SK-N-MC (cell line): ENCODE data around the gene PRTN3.
A peak's percentile ranks its signal among the peaks of the same experiment; 100 is the strongest.
"Not testable (repeated sequence)": the region's sequence is repeated elsewhere in the genome, so short reads cannot be mapped to it uniquely, and the experiment has no call there.

Experiments used
- DNase-seq: peaks from one replicate; pipeline ENCODE4 v3.0.0-alpha.2; 2011; ENCODE audit warnings: low read depth, low spot score
- H3K27ac ChIP-seq: fragments of 200-600 bp; sonication (generic); 2 replicates; pipeline ENCODE4 v1.5.1; 2016; ENCODE audit warnings: mixed run types
- H3K36me3 ChIP-seq: fragments of 200-600 bp; sonication (generic); 2 replicates; pipeline ENCODE4 v1.6.1; 2017; ENCODE audit warnings: antibody characterized with exemption, low read length, mixed read lengths; ENCODE audit not compliant: insufficient read depth
- H3K4me3 ChIP-seq: fragments of 200-600 bp; sonication (generic); 2 replicates; pipeline ENCODE4 v1.5.1; 2016
- H3K9ac ChIP-seq: fragments of 200-600 bp; sonication (generic); 2 replicates; pipeline ENCODE4 v1.8.0; 2017; ENCODE audit warnings: mixed run types, mixed read lengths; ENCODE audit not compliant: insufficient read length
- H3K9me3 ChIP-seq: fragments of 200-600 bp; sonication (generic); 2 replicates; pipeline ENCODE4 v1.6.1; 2017; ENCODE audit warnings: low read depth, mild to moderate bottlenecking, antibody characterized with exemption, low read length, moderate library complexity, mixed read lengths
- EZH2 ChIP-seq: fragments of 200-600 bp; sonication (generic); IDR thresholded peaks from one replicate; pipeline ENCODE4 v1.6.1; 2017; ENCODE audit warnings: antibody characterized with exemption
- FOXP2 ChIP-seq: optimal IDR thresholded peaks from 2 replicates; pipeline ENCODE3; 2011; ENCODE audit warnings: mild to moderate bottlenecking, moderate library complexity; ENCODE audit not compliant: insufficient read depth; ENCODE audit errors: extremely low read length, control extremely low read depth
- POLR2AphosphoS5 ChIP-seq: IDR thresholded peaks from 2 replicates; pipeline ENCODE4 v1.6.1; 2012; ENCODE audit warnings: mild to moderate bottlenecking, low read depth, low read length, borderline replicate concordance

Gene PRTN3

DNA sequence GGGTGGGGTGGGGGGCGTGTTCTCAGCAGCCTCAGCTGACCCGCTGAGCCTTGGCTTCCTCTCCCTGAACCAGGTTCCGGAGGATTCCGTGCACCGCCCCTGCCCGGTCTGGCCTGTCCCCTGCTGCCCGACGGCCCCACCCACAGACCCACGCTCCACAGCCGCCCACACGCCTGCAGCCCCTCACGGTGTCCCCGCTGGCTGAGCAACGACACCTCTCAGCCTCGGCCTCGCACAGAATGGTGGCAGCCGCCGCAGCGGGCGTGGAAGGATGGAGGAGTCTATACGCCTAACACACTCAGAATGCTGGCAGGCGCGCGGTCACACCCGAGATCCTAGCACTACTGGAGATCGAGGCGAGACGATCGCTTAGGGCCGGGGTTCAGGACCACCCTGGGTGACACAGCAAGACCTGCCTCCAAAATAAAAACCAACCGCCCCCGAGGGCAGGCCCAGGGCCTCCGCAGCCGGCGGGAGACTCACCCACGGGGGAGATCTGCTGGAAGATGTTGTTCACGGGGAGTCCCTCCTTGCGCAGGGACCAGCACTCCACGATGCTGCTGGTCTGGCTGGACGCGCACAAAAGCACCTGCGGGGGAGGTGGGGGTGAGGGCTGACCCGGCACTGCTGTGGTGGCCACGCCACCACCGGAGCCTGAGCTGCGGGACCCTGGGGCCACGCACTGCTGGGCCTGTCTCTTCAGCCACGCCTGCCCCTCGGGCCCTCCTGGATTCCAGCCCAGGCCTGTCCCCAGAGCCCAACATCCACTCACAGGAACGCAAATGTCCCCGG, 43.8 kb downstream of the PRTN3 start:
- H3K9ac ChIP-seq: no peak overlapping the region
- peaks cover 44% of the 10 kb centered on the region; the same call in 1 of the 2 replicates for H3K36me3 ChIP-seq

DNA sequence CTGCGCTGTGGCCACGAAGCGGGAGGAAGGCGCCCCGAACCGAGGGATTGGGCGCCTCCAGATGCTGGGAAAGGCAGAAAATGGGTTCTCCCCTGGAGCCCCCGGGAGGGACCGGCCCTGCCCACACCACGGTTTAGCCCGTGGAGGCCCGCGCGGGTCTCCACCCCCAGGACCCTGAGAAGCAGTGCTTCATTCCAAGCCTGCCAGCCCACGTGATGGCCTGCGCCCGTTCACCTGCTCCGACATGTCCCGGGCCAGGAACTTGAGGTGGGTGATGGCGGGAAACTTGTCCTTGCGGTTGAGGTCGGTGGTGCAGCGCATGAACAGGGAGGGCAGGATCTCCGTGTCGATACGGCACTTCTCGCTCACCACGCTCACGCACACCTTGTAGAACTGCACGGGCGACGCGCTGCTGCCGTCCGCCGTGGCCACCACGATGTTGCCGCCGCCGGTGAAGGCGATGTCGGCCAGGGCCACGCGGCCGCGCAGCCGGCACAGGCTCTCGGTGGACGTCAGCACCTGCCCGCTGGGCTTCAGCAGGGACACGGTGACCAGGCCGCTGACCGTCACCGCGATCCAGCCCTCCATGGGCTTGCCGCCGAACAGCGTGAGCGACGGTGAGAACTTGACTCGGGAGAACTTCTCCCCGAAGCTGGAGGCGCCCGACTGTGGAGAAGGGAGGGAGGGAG, 44.9 kb downstream of the PRTN3 start:
- no peak for DNase-seq
- no peak overlapping the region for H3K9ac ChIP-seq
- TF ChIP-seq FOXP2: no peak
- TF ChIP-seq POLR2AphosphoS5: no peak
- TF ChIP-seq EZH2: no peak
- no peak overlapping the region for H3K27ac ChIP-seq
- peaks cover 49% of the 10 kb centered on the region; the same call in 1 of the 2 replicates for H3K36me3 ChIP-seq
- H3K4me3 ChIP-seq: no peak overlapping the region
- no peaks in the 10 kb centered on the region for H3K9me3 ChIP-seq

More for the DNA sequence above, 43.8 kb downstream of the PRTN3 start:
- Histone ChIP-seq H3K9me3 (no peaks in the 10 kb centered on the region), H3K4me3 (no peak overlapping the region), H3K27ac (no peak overlapping the region)
- TF ChIP-seq EZH2 (no peak), FOXP2 (no peak), POLR2AphosphoS5 (no peak)
- DNase-seq: no peak

DNA sequence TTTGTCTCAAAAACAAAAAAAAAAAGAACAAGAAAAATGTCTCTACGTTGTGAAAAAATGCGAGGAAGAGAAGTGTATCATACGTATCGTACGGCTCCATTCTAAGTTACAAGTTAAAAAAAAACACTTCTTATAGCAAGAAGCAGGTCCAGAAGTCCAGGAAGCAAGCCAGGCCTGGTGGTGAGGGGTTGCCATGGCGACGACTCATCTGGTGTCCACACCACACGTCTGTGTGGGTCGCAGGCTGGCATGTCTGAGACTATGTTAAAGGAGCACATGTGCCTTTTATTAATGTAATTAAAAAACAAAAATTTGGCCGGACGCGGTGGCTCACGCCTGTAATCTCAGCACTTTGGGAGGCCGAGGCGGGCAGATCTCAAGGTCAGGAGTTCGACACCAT, 46.3 kb downstream of the PRTN3 start:
- no peak overlapping the region for H3K9ac ChIP-seq
- TF ChIP-seq FOXP2: no peak
- TF ChIP-seq EZH2: no peak
- no peak for TF ChIP-seq POLR2AphosphoS5
- H3K36me3 ChIP-seq: peaks cover 37% of the 10 kb centered on the region; the same call in 1 of the 2 replicates
- no peak for DNase-seq
- no peak overlapping the region for H3K27ac ChIP-seq
- no peak overlapping the region for H3K4me3 ChIP-seq
- no peaks in the 10 kb centered on the region for H3K9me3 ChIP-seq

DNA sequence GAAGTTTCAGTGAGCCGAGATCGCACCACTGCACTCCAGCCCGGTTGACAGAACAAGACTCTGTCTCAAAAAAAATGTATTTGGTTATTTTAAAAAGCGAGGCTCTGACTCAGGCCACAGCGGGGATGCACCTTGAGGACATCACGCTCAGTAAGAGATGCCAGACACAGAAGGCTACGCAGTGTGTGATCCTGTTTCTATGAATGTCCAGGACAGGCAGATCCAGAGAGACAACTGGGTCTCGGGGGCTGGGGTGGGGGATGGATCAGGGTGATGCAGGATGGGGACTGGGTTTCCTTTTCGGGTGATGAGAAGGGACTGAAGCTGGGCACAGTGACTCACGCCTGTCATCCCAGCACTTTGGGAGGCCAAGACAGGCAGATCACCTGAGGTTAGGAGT, 46.8 kb downstream of the PRTN3 start:
- Histone ChIP-seq H3K27ac (no peak overlapping the region), H3K36me3 (peaks cover 37% of the 10 kb centered on the region; the same call in 1 of the 2 replicates), H3K4me3 (no peak overlapping the region), H3K9ac (no peak overlapping the region), H3K9me3 (no peaks in the 10 kb centered on the region)
- TF ChIP-seq EZH2 (no peak), FOXP2 (no peak), POLR2AphosphoS5 (no peak)
- no peak for DNase-seq

DNA sequence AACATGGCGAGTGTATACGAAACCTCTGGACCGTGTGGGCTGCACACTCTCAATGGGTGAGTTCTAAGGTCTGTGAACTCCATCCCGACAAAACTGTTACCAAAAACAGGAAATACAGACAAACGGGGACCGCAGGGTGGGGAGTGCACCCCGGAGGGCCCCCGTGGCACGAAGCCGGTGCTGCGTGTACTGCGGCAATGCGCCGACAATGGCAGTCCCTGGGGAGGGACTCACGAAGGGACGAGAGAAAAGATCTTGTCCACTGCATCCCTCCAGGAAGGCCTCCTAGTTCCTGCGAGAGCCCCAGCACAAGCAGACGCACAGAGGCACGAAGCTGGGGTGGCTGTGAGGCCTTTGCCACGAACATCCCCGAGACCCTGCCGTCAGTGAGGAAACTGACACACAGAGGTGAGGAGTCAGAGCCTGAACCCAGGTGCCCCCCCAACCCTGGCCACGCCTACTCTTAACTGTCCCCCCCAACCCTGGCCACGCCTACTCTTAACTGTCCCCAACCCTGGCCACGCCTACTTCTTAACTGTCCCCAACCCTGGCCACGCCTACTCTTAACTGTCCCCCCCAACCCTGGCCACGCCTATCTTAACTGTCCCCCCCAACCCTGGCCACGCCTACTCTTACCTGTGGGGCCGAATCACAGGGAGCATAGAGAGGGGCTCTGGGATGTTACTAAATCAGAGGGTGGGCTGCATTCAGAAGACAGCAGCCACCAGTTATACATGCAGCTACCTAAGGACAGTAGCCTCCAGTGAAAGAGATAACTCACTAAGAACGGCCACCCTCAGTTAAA, 48.0 kb downstream of the PRTN3 start:
- no peak for TF ChIP-seq POLR2AphosphoS5
- TF ChIP-seq FOXP2: no peak
- no peak for TF ChIP-seq EZH2
- H3K4me3 ChIP-seq: no peak overlapping the region
- H3K9me3 ChIP-seq: no peaks in the 10 kb centered on the region
- DNase-seq: no peak
- H3K36me3 ChIP-seq: peaks cover 37% of the 10 kb centered on the region; the same call in 1 of the 2 replicates
- H3K27ac ChIP-seq: no peak overlapping the region
- H3K9ac ChIP-seq: no peak overlapping the region

DNA sequence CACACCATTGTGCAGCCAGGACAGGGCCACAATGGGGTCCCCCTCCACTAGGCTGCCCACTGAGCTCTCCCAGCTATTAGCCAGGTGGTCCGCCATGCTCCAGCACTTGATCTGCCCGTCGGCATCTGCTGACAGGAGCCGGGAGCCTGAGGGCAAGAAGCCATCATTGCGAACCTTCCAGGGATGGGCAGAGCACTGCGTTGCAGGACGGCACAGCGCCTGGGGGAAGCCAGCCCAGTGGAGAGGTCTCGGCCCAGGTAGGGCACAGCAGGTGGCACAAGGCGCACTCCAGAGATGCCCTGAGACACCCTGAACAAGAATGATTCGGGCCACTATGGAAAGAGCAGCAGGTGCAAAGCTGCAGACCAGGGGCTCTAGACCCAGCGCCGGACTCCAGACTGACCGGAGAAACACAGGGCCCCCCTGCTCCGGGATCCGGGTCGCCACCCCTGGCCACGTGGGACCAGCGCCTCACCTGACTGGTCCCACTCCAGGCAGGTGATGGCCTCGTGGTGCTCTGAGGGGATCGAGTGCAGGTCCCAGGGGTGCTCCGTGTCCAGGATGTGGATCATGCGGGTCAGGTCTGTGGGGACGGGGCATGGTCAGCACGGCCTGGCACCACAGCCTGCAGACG, 49.0 kb downstream of the PRTN3 start:
- H3K9me3 ChIP-seq: no peaks in the 10 kb centered on the region
- H3K27ac ChIP-seq: no peak overlapping the region
- H3K36me3 ChIP-seq: peaks cover 37% of the 10 kb centered on the region; the same call in 1 of the 2 replicates
- TF ChIP-seq FOXP2 (no peak), POLR2AphosphoS5 (no peak), EZH2 (no peak)
- H3K9ac ChIP-seq: no peak overlapping the region
- DNase-seq: no peak
- H3K4me3 ChIP-seq: no peak overlapping the region

DNA sequence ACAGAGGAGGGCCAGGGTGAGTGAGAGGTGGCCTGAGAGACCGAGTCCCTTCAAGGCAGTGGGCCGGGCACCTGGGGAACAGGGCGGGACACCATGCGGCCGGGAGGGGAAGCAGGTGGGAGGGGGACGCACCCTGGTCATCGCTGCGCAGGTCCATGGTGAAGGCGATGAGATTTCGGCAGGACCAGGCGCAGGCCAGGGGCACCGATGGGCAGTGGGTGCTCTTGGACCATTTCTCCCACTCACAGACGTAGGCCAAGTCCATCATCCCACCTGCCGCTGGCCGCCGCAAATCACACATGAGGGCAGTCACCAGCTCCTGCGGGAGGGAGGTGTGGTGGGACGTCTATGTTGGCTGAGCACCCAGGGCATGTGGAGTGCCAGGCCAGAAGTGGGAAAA, 50.0 kb downstream of the PRTN3 start:
- TF ChIP-seq EZH2: no peak
- TF ChIP-seq FOXP2: no peak
- TF ChIP-seq POLR2AphosphoS5: no peak
- H3K4me3 ChIP-seq: no peak overlapping the region
- no peak for DNase-seq
- no peak overlapping the region for H3K9ac ChIP-seq
- H3K9me3 ChIP-seq: no peaks in the 10 kb centered on the region
- H3K27ac ChIP-seq: 0 out of 2 replicates have a peak overlapping the region, but pooled peaks have one; percentile 25
- H3K36me3 ChIP-seq: peaks cover 32% of the 10 kb centered on the region; the same call in 1 of the 2 replicates

DNA sequence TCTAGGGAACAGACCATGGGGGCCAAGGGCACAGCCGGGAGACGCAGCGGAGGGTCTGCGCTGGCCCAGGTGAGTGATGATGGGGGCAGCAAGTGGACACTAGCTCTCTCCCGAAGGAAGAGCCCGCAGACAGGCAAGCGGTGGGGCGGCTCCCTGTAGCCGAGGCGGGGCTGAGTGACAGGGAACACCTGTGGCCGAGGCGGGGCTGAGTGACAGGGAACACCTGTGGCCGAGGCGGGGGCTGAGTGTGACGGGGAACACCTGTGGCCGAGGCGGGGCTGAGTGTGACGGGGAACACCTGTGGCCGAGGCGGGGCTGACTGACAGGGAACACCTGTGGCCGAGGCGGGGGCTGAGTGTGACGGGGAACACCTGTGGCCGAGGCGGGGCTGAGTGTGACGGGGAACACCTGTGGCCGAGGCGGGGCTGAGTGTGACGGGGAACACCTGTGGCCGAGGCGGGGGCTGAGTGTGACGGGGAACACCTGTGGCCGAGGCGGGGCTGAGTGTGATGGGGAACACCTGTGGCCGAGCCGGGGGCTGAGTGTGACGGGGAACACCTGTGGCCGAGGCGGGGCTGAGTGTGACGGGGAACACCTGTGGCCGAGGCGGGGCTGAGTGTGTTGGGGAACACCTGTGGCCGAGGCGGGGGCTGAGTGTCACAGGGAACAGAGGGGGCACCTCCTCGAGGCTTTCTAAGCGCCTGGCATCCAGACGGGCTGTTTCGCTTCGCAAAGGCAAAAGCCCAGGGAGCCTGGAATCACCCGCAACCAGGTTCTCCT, 50.8 kb downstream of the PRTN3 start:
- Histone ChIP-seq H3K9ac (peak overlapping the region; percentile 98), H3K4me3 (peak overlapping the region; percentile 97), H3K27ac (0 out of 2 replicates have a peak overlapping the region, but pooled peaks have one; percentile 99), H3K36me3 (peaks cover 25% of the 10 kb centered on the region; the same call in 1 of the 2 replicates)
- H3K9me3 ChIP-seq, DNase-seq: not testable (repeated sequence)
